GM19240 (cell line): ENCODE measurements around the gene LIN7B.
A peak's percentile ranks its signal among the peaks of the same experiment; 100 is the strongest.
"Not testable (repeated sequence)": the region's sequence is repeated elsewhere in the genome, so short reads cannot be mapped to it uniquely, and the experiment has no call there.

Experiments
- DNase-seq: peaks from one replicate; pipeline ENCODE4 v3.0.0; 2011; ENCODE audit warnings: low spot score; ENCODE audit not compliant: insufficient read length

The LIN7B gene

GRCh38 chr19:49142866-49143335, 28.7 kb downstream of the LIN7B start:
- DNase-seq = peak; percentile 57

GRCh38 chr19:49145573-49146407, 31.6 kb downstream of the LIN7B start:
- DNase-seq = peak; percentile 67

- not testable (repeated sequence) for DNase-seq
Observed at GRCh38 chr19:49146408-49146770, 32.2 kb downstream of the LIN7B start.

GRCh38 chr19:49148044-49148682, 34.0 kb downstream of the LIN7B start:
- no peak for DNase-seq

- peak; percentile 51 for DNase-seq
Observed at GRCh38 chr19:49148784-49149651, 34.8 kb downstream of the LIN7B start.

GRCh38 chr19:49149652-49150105, 35.5 kb downstream of the LIN7B start:
- DNase-seq = no peak

- peak; percentile 51 for DNase-seq
Observed at GRCh38 chr19:49150106-49150943, 36.2 kb downstream of the LIN7B start.

- no peak for DNase-seq
Observed at GRCh38 chr19:49150944-49151243, 36.7 kb downstream of the LIN7B start.

GRCh38 chr19:49151267-49152118, 37.3 kb downstream of the LIN7B start:
- DNase-seq = no peak

- DNase-seq = no peak
Observed at GRCh38 chr19:49152119-49152550, 38.0 kb downstream of the LIN7B start.

GRCh38 chr19:49153167-49153809, 39.1 kb downstream of the LIN7B start:
- no peak for DNase-seq

GRCh38 chr19:49154279-49154678, 40.1 kb downstream of the LIN7B start:
- no peak for DNase-seq

- no peak for DNase-seq
Observed at GRCh38 chr19:49155005-49155819, 41.0 kb downstream of the LIN7B start, which contains the start of gene HRC. Gene HRC, minus strand, starts transcription at chr19:49155396. Its CDS starts 159 bp downstream, at chr19:49155237.

- no peak for DNase-seq
Observed at GRCh38 chr19:49155820-49156346, 41.7 kb downstream of the LIN7B start.

- no peak for DNase-seq
Observed at GRCh38 chr19:49157445-49158224, 43.5 kb downstream of the LIN7B start, which contains the start of gene TRPM4. Gene TRPM4, plus strand, starts transcription at chr19:49157792. Its CDS starts 75 bp downstream, at chr19:49157867.

- no peak for DNase-seq
Observed at GRCh38 chr19:49160450-49161189, 46.5 kb downstream of the LIN7B start.

GRCh38 chr19:49161987-49162386, 47.8 kb downstream of the LIN7B start:
- no peak for DNase-seq
